OCI-LY1 (cell line): ENCODE results near the gene IL1RAPL2.

Source experiments
- CTCF ChIP-seq: fragments of 200-600 bp; sonication (generic), shearing (Covaris generic); IDR thresholded peaks from 2 replicates; pipeline ENCODE4 v1.5.1; 2017; ENCODE audit warnings: mild to moderate bottlenecking, antibody characterized with exemption, low read length, moderate library complexity, mixed read lengths
- EZH2 ChIP-seq: fragments of 200-600 bp; sonication (generic), shearing (Covaris generic); IDR thresholded peaks from 2 replicates; pipeline ENCODE4 v1.8.0; 2017; ENCODE audit warnings: borderline replicate concordance, mixed run types, mild to moderate bottlenecking, antibody characterized with exemption, low read length, moderate library complexity, mixed read lengths

GRCh38 chrX:104968241-104968640 is 402.2 kb downstream of the IL1RAPL2 start:
- TF ChIP-seq CTCF (no peak), EZH2 (no peak)
